Endothelial cell of umbilical vein (primary cell): Measurements from ENCODE around the gene TSHB.

ENCODE experiments used
- CTCF ChIP-seq, 2 donors: IDR thresholded peaks; 1 replicate in 1 of 2; 2 replicates in 1 of 2; pipeline ENCODE4 v1.5.1; 2011; ENCODE audit warnings: low read length in 2 of 2, mild to moderate bottlenecking in 2 of 2, moderate library complexity in 2 of 2, control low read depth in 1 of 2, inconsistent platforms in 1 of 2, low read depth in 1 of 2; ENCODE audit not compliant: insufficient read depth in 1 of 2; ENCODE audit errors: extremely low read depth in 1 of 2
- POLR2A ChIP-seq: IDR thresholded peaks from 2 replicates; pipeline ENCODE4 v1.6.1; 2012; ENCODE audit warnings: low read depth, mild to moderate bottlenecking, control low read depth, low read length

DNA sequence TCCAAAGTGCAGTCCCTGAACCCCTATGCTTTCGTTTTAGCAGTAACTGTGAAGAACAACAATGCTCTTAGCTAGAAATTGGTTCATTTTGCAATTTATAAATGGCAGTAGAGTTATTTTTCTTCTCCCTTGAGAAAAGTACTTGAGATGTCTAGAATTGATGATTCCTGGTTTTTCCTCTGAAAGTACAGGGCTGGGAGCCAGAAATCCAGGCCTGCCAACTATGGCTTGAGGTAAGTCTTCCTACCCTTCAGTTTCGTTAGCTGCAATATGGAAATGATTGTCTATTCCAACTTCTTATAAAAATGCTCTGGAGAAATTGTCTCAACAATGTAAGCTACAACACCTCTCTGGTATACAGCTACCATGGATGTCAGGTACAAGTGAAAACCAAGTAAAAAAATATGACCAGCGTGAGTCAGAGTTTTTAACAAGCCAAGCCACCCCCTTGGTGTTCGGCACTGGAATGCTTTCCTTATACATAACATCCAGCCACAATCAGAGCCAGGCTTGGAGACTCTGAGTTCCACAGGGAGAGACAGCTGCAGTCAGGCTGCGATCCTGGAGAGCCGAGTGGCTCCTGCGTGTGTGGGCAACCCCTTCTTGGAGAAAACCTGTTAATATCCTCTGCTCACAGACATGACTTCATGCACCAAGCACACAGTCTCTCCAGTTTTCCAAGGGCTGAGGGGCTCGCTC, 37.7 kb downstream of the TSHB start:
- no peak for TF ChIP-seq POLR2A
- TF ChIP-seq CTCF (IDR thresholded peaks at IDR 0.05; ENCODE audit: extremely low read depth in 1 of 2, insufficient read depth in 1 of 2, low read depth in 1 of 2, low read length in 2 of 2) = no peak
